GM19238 (cell line): ENCODE data around the gene GPN2.

ENCODE experiments used
- DNase-seq: peaks from one replicate; pipeline ENCODE4 v3.0.0; 2011; ENCODE audit warnings: low spot score; ENCODE audit not compliant: insufficient read length

GPN2 gene

DNA sequence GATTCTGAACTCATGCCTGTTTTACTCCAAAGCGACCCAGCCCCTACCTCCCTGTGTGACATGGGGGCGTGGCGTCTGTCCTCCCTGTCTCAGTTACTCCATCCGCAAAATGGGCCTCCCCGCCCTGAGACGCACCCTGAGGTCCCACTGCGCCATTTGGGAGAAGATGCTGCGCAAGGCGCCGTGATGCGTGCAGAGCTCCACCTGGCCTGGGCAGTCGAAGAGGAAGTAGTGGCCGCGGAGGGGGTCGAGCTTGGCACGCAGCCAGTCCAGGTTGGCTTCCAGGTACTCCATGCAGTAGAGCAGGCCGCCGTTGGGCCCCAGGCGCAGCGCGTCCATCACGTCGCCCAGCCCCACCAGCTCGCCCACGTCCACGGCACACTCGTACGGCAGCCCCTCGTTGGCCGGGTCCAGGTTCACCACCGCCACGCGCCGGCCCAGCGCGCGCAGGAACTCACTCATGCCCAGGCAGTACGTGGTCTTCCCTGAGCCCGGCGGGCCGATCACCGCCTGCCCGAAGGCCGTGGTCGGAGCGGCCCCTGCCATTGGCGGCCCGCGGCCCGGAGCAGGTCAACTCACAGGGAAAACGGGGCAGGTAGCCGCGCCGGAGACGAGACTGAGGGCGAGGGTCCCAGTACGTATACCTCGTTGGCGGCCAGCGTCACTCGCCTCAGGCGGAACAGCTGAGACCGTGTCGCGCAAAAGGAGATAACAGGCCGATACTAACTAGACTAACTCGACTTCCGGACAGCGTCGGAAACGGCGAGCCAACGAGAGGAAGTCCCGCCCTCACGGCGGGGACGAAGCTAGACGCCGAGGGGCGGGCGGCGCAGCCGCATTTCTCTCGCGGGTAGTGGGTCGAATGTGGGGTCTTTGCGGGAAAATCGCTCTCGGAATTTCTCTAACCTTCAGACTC, at the start of gene GPN2:
GPN2 (minus strand) TSS at position 733 of the 916 bp plus-strand sequence; CDS start at position 546, 187 bp downstream.
- peak; percentile 88 for DNase-seq

DNA sequence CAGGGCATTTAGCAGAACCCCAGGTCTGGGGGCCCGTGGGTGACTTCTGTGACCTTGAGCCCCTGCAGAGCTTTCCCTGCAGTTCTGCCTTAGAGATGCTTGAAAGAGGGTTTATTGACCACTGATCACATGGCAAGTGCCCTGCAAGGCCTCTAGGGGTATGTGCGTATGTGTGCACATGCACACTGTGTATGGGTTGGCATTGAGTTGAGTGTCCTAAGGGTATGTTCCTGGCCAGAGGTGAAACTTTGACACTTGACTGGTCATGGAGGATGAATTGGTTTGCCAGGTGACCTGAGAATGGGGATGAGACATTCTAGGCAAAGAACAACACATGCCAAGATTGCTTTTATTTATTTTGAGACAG, 48.6 kb upstream of the GPN2 start:
- DNase-seq: no peak

DNA sequence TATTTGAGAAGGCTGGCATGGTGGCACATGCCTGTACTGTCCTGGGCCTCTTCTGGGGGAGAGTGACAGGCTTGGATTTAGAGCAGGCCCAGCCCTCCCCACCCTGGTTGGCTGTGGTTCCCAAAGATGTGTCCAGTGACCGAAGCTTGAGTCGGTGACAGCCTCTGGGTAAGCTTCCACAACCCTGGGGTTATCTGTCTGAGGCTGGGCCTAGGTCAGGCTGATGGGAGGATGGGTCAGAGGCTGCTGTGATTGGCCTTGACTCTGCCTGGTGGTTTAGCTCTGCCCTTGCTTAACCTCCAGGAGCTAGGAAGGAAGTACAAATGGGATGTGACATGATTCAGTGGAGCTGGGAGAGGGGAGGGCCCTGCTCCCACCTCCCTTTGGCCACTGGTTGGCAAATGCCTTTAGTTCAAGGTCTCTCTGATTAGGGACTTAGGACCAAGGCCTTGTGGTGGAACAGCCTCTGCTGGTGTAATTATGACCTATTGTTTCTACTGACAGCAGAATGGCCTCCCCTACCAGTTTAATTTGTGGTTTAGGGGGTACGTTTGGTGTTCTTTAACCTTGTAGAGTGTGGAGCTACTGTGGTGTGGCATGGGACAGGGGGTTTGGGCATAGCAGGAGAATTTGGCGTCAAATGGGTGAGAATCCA, 48.0 kb upstream of the GPN2 start:
- DNase-seq: no peak

DNA sequence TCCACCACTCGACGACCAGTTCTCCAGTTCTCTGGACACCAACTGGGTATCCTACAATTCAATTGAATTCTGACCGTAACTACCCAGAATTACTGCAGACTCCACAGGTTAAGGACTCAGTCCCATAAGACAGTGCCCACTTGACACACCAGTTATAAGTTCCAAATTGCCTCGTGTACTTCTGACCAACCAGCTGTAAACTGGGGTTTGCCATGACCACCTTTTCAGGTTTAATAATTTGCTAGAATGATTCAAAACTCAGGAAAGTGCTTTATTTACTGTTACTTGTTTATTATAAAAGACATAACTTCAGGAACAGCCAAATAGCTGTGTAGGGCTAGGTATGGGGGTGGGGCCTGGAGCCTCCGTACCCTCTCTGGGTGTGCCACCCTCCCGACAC, 46.7 kb upstream of the GPN2 start:
- DNase-seq: no peak

DNA sequence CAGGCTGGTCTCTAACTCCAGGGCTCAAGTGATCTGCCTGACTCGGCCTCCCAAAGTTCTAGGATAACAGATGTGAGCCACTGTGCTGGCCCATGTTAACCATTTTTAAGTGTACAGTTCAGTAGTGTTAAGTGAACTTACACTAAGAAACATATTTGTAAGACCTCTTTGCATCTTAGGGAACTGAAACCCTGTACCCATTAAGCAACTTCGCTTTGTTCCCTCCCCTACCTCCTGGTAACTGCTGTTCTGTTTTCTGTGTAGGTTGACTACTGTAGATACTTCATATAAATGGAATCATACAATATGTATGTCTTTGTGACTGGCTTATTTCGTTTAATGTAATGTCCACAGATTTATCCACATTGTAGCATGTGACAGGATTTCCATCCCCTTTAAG, 42.4 kb upstream of the GPN2 start:
- DNase-seq: peak; percentile 37

DNA sequence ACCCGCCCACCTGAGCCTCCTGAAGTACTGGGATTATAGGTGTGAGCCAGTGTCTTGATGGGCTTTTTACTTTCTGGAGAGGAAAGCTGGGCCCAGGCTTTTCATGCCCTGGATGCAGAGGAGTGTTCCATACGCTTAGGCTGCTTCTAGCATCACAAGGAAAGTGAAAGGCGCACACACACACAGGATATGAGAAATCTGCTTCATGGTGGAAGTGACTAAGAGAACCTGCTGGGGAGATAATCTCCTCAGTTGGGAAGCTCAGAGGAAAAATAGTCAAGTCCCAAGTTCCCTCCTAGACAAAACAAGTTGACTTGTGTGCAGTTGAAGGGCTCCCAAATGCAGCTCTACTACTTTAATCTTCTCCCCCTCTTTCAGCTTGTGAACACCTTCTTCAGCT, 33.6 kb upstream of the GPN2 start:
- no peak for DNase-seq

DNA sequence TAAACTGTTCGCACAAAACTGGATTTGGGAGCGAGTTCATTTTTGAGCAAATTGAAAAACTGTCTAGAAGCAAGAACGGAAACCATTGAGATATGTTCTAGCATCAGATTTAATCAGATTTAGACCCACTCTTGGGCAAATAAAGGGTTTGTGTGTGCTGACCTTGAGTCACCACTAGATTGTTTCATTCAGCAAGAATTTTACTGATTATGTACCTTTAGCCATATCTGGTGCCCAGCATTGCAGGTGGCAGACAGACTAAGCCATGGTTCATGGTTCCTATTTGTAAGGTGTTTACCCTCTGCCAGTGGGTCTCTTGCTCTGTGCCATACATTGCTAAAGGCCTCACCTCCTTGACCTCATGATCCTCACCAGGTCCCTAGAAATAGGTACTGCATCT, 32.8 kb upstream of the GPN2 start:
- no peak for DNase-seq

DNA sequence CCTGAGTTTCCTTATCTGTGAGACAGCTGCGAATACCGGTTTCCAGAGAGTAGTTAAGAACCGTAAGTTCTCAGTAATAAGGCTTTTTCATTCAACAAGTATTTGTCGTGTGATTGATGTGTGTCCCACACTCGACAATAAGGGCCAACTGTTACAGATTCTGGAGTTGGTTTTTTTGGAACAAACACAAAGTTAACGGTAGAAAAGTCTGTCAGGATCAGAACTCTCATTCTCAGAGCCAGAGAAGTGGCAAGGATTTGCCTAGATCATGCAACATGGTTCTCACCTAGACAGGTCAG, 32.3 kb upstream of the GPN2 start:
- no peak for DNase-seq

DNA sequence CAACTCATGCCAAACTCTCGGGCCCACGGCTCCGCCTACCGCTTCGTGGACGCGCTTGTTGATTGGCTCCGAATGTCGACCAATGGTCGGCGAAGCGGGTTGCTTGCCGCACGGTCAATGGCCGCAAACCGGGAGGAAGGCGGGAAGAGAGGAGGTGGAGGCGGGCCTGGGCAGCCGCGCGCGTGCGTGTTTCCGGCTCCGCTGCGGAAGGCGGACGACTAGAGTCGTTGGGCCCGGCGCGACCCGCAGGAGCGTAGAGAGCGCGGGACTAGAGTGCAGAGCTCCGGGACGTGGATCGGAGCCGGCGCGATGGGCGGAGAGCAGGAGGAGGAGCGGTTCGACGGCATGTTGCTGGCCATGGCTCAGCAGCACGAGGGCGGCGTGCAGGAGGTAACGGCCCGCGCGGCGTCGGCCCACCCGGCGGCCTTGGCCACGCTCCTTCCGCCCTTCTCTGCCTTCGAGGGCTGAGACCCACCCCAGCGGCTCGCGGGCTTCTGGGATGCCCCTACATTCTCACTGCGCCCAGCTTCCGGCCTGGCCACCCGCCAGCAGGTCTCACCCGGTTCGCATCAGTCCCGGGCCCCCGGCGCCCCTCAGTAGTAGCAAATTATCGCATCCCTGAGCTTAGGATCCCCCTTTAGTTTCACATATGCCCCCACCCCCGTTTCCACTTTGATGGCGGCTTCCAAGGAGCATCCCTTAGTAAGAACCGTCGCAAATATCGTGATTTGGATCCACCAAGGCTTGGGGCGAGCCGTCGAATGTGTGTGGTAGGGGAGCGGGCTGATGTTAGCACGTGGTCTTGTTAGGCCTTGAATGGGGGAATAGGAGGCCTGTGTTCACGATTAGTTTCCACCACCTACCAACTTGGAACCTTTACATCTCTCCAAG, 31.7 kb upstream of the GPN2 start, which contains the start of gene NUDC:
NUDC (plus strand) TSS at position 204 of the 891 bp plus-strand sequence; CDS start at position 310, 106 bp downstream.
- peak; percentile 95 for DNase-seq

DNA sequence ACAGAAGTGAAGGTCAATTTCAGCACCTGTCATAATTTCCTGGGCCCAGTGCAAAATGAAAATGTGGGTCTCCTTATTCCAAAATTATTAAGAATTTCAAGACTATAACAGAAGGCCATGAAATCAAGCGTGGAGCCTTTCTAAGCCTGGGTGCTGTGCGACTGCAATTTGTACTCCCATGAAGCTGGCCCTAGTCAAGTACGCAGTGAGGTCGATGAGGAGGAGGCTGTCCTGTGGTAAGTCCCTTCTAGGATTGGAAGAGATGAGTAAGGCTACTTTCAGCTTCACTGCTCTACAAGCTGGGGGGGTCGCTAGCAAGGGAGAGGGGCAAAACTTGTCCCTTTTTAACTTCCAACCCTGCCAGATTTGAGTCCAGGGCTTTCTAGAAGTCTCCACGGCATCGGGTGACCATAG, 31.1 kb upstream of the GPN2 start:
- DNase-seq: no peak

DNA sequence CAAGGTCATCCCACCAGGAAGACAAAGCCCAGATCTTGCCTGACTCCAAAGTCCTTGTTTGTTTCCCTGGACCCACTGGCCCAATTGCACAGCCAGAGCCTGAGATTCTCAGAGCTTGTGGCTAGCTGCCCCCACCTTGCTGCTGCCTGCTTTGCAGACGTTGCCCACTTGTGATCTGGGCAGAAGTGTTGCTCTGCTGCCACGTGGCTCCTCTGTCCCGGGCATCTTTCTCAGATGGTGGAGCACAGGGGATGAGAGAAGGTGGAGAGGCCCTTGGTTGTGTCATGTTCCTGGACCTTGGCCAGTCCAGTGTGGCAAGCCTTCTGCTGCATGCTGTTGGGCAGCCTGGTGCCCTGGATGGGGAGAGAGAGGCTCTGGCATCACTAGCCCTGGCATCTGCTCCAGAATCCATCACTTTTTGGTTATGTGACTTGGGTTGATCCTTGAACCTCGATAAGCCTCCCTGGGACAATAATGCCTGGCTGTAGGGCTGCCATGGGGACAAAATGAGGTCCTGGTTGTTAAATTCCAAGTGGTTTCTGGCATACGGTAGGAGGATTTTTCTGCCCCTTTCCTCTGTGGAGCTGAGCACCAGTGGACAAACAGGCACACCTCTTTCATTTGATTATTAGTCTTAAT, 25.2 kb upstream of the GPN2 start:
- no peak for DNase-seq

DNA sequence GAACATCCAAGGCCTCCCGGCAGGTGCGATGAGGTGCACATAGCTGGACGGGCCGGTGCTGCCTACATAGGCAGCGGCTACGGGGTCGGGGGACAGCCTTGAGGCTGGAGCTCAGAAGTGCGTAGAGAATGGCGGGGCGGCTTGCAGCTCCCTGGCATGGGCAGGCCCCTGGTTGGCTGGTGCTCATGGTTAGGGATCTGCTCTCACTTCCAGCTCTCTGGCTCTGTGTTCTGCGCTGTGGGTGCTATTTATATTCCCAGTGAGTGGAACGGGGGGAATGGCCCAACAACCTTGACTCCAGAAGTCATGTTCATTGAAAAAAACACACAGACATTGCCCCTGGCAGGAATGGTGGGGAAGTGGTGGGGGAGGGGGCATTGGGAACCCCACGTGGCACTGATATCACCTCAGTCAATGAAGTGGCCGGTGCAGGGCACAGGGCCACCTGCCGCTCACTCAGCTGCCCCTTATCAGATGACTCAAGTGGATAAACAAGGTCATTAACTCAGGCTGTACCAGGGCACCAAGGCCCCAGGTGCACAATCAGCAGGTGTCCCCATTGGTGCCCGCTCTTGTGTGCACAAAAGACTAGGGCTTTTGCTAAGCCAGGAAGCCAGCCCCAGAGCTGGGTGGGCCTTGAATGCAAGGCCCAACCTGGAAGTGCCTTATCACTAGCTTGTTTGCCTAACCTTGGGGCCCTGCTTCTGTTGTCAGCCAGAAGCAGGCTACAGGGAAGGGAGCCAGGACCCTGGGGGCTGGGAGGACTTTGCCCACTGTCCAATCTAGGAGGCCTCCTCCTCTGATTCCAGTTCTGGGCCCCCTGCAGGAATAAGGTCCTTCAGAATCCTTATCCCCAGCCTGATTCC, 23.9 kb upstream of the GPN2 start, which contains the start of gene NR0B2:
NR0B2 (minus strand) TSS at position 222 of the 866 bp plus-strand sequence; CDS start at position 187, 35 bp downstream.
- DNase-seq: no peak

DNA sequence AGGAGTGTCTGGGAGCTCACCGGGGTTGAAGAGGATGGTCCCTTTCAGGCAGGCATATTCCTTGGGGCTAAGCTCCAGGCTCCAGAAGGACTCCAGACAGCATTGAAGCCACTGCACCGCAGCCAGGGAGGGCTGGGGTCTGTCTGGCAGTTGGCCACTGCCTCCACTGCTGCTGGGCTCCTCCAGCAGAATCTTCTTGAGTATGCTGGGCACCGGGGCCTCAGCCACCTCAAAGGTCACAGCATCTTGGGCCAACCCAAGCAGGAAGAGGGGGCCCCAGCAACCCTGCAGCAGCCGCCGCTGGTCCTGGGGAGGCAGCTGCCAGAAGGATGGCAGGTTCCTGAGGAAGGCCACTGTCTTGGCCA, 23.3 kb upstream of the GPN2 start:
- no peak for DNase-seq

DNA sequence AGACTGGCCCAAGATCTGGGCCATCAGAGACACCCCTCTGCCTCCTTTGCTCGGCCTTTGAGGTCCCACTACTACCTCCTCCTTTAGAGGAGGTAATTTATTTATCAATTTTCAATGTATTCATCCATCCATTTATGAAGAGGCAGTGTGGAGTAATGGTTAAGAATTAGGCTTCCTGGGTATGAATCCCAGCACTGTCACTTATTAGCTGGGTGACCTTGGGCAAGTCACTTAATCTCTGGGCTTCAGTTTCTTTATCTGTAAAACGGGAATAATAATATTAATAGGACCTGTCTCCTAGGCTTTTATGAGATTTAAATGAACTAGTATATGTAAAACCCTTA, 22.0 kb upstream of the GPN2 start:
- DNase-seq: no peak

DNA sequence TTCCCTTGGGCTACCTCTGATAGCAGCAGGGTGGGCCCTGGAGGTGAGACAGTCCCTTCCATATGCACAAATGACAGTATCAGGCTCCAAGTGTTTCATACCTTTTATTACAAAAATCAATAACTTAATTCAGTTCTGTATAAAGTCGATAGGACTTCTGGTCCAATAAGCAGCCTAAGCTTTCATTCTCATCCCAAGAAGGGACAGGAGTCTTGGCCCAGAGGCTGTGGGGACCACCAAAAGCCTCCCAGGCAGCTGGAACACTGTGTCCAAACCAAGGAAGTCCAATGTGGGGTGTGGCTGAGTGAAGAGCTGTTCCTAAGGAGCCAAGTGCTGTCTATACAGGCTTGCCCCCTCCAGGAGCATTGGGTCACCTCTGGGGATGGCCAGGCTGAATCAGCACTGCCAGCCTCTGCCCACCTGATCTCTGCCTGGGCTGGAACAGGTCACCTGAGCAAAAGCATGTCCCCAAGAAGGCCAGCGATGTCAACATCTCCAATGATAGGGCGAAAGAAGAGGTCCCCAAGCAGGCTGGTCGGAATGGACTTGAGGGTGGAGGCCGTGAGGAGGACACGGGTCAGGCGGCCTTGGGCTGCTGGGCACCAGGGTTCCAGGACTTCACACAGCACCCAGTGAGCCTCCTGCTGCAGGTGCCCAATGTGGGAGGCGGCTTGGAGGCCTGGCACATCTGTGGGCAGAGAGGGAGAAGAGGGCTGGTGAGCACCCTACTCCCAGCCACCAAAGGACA, 21.5 kb upstream of the GPN2 start:
- no peak for DNase-seq

DNA sequence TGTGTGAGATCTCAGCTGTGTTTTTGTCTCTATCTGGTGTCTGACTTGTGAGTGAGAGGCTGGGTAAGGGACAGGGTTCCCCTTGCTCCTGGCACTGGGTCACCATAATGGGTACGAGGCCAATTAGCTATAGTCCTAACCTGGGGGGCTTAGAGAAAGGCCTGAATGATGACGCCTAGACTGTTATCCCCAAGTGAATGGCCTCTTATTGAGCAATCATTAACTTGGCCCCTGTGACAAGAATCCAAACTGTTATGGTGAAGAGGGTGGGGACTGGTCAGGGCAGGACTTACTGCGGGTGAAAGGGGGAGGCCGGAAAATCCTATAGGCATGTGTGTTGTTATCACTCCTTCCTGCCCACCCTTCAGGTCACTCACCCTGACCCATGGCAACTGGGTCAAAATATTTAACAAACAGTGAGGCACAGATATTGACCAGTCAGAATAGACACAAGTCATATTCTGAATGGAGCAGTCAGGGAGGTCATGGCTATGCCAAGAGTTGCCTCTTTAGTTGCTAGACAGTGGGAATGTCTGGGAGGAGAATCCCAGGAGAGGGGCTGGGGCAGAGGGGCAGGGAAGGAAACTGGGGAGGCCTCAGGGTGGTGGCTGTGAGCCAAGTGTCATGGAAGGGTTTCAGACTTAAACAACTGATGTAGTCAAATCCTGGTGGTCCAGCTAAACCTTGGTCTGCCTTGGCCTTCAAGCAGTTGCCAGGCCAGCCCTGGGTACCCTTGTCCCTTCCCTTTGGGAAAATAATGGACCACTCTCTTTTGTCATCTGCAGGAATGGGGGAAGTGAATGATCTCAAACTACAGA, 20.5 kb upstream of the GPN2 start:
- no peak for DNase-seq

DNA sequence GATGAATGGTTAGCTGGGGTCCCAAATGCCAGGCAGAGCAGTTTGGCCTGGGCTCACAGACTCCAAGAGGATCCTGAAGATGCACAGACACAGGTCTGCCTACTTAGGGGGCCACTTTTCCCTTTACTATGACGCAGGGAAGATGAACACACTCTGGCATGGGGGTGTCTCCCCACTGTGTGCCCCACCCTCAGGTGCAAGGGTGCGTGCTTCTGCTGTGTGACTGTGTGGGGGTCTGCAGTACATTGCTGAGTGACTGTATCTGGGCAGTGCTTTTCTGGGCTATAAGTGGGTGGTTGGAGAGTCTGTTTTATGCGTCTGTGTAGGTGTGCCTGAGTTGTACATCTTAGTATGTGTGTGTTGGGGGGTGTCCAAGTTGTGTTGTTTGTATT, 19.9 kb upstream of the GPN2 start:
- DNase-seq: no peak

DNA sequence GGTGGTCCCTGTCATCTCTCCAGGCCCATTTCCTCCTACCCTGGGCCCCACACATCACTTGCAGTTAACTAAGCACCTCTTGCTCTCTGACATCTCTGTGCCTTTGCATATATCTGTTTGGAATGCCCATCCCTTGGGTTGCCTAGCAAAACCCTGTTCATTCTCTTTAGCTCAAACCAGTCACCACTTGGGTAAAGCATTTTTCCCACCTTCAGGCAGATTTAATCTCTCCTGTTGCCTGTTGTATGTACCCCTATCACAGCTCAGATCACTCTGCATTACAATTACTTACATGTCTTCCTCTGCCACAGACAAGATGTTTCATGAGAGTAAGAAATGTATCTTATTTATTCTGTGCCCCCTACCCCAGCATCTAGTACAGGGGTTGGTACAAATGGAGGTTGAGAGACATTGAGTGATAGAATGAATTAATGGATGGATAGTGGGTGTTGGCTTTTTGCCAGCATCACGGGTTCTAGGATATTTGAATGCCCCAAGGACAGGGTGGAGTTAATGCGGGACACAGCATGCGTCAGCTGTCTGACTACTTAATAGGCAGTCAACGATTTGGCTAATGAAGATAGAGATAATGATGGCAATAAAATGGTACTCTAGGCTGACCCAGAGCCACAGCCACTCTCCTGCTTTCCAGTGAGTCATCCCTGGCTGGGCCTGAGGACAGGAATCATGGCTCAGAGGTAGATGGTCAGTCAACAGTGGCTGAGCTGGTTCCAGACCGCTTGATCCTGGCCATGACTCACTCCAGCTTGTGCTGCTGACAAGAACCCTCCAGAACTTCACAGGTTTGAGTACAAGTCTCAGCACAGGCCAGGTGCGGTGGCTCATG, 17.2 kb upstream of the GPN2 start:
- DNase-seq: no peak
